Adrenal gland (tissue), 12 donors: ENCODE measurements around the gene ZNF333. TPM values are rescaled to one million over a fixed set of nuclear protein-coding genes. Genes with fewer than 3 reads are reported as not detected.

Experiments used
- DNase-seq, 7 donors: peaks; one replicate each; pipeline ENCODE4 v3.0.0-alpha.2; 2019 to 2020
- H3K27ac ChIP-seq, 5 donors: fragments of 200-600 bp; sonication (generic) in 4 of 5; 1 replicate in 3 of 5; 2 replicates in 2 of 5; pipeline versions ENCODE4 v1.5.1 to v1.8.0; 2016 to 2020; ENCODE audit warnings: mild to moderate bottlenecking in 1 of 5
- H3K27me3 ChIP-seq: fragments of 200-600 bp; 2 replicates; pipeline ENCODE4 v1.8.0; 2021
- H3K36me3 ChIP-seq, 2 donors: fragments of 200-600 bp; replicated peaks in 1 of 2; 1 replicate in 1 of 2; 2 replicates in 1 of 2; pipeline versions ENCODE4 v1.5.1 to v1.8.0; 2018 to 2022
- H3K4me1 ChIP-seq, 2 donors: fragments of 200-600 bp; replicated peaks in 1 of 2; 1 replicate in 1 of 2; 2 replicates in 1 of 2; pipeline versions ENCODE4 v1.5.1 to v1.8.0; 2018 to 2021
- H3K4me3 ChIP-seq, 4 donors: fragments of 200-600 bp; sonication (generic) in 3 of 4; one replicate each; pipeline ENCODE4 v1.5.1; 2016 to 2018
- H3K9me3 ChIP-seq, 3 donors: fragments of 200-600 bp; sonication (generic) in 1 of 3; replicated peaks in 1 of 3; 1 replicate in 2 of 3; 2 replicates in 1 of 3; pipeline versions ENCODE4 v1.5.1 to v1.8.0; 2016 to 2021
- POLR2A ChIP-seq, 2 donors: fragments of 450-650 bp; IDR thresholded peaks; one replicate each; pipeline ENCODE4 v1.6.1; 2017; ENCODE audit warnings: antibody characterized with exemption in 2 of 2, mild to moderate bottlenecking in 2 of 2, moderate library complexity in 1 of 2
- WGBS, 4 donors: extraction: QIAGEN DNeasy Blood & Tissue Kit in 2 of 4; methylation state at CpG; one replicate each; pipeline versions ENCODE4 v1.1.5 to v1.1.7; 2013 to 2017; 5-methylcytosine and 5-hydroxymethylcytosine counted together
- intact Hi-C, 2 donors: fragments of 100-400 bp; cut with DNase I; formaldehyde crosslinking; loops; one replicate each; pipeline versions ENCODE4 v1.14.1 to v1.15.0; 2022 to 2023
- polyA plus RNA-seq, 3 donors: library from polyadenylated mRNA; stranded (reverse); fragments of 200-250 nt in 2 of 3; fragments of 350-450 nt in 1 of 3; fragmentation: Illumina TruSeq in 1 of 3; extraction: RNeasy Lipid Tissue Mini Kit (QIAGEN cat#74804) in 1 of 3; gene quantifications; one replicate each; pipeline ENCODE4 v1.2.3, GENCODE V29; 2013 to 2014
- total RNA-seq, 9 donors: library from RNA; depleted of rRNA in 4 of 9; stranded (reverse); fragments of >200 nt in 4 of 9; fragments of 120-200 nt in 1 of 9; fragmentation: NEBNext Ultra II Directional in 1 of 9; extraction: Animal tissue kit (Norgen Biotek cat#: 25700) in 1 of 9; gene quantifications; one replicate each; pipeline versions ENCODE4 v1.1.0 to v1.2.4, GENCODE V29; 2013 to 2023
- TF ChIP-seq, protein P1 (sequence below), 6 experiments: fragments of 450-650 bp in 4 of 6; fragments of 200-600 bp in 2 of 6; sonication (generic) in 1 of 6; IDR thresholded peaks; 1 replicate in 5 of 6; 2 replicates in 1 of 6; pipeline versions ENCODE4 v1.5.1 to v1.8.0; 2016 to 2021; ENCODE audit warnings: antibody characterized with exemption in 6 of 6, mild to moderate bottlenecking in 2 of 6, moderate library complexity in 1 of 6
- donor health status: healthy with polysubstance abuse.
- donor health status: Bipolar disorder and iron deficiency.
- donor health status: DM: yes; HTN: yes; CAD: no.
- donor health status: DM: no; HTN: no; CAD: no.
- donor health status: DM: no; HTN: no; CAD: no.
- donor health status: DM: yes; HTN: yes; CAD: no.

The ZNF333 gene
- total and polyA plus RNA-seq, 12 donors = 8.3 to 26.1 (median 17.6) TPM

DNA sequence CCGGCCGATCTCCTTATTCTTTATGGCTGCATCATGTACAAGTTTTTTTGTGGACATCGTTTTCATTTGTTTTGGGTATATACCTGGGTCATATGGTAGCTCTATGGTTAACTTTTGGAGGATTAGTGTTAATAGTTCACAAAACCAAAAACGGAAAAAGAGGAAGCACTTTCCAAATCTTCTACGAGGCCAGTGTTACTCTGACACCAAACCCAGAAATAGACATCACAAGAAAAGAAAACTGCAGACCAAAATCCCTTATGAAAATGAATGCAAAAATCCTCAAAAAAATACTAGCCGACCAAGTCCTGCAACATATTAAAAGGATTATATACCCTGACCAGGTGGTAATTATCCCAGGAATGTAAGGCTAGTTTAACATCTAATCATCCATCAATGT, 58.8 kb downstream of the ZNF333 start:
- intact Hi-C loops = no loop called here
- DNase-seq = no peak
- no peak for TF ChIP-seq POLR2A (IDR thresholded peaks at IDR 0.05)
- TF ChIP-seq, protein P1, sequence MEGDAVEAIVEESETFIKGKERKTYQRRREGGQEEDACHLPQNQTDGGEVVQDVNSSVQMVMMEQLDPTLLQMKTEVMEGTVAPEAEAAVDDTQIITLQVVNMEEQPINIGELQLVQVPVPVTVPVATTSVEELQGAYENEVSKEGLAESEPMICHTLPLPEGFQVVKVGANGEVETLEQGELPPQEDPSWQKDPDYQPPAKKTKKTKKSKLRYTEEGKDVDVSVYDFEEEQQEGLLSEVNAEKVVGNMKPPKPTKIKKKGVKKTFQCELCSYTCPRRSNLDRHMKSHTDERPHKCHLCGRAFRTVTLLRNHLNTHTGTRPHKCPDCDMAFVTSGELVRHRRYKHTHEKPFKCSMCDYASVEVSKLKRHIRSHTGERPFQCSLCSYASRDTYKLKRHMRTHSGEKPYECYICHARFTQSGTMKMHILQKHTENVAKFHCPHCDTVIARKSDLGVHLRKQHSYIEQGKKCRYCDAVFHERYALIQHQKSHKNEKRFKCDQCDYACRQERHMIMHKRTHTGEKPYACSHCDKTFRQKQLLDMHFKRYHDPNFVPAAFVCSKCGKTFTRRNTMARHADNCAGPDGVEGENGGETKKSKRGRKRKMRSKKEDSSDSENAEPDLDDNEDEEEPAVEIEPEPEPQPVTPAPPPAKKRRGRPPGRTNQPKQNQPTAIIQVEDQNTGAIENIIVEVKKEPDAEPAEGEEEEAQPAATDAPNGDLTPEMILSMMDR (IDR thresholded peaks at IDR 0.05) = no peak
- Histone ChIP-seq H3K9me3 (no peaks in the 10 kb centered on the region), H3K4me3 (no peak overlapping the region), H3K4me1 (no peaks in the 10 kb centered on the region), H3K27me3 (no peaks in the 10 kb centered on the region), H3K36me3 (peaks cover 0 to 4% of the 10 kb centered on the region in 2 donors), H3K27ac (no peak overlapping the region)
- 70 to 79% (median 72%) methylated on average over 6 of the region's 6 CpGs for WGBS, 4 donors

- no peak for DNase-seq
- 18 to 40% (median 40%) methylated on average over 14 to 16 of the region's 16 CpGs for WGBS, 4 donors
Measured at GRCh38 chr19:14758816-14759215, 69.0 kb downstream of the ZNF333 start.

DNA sequence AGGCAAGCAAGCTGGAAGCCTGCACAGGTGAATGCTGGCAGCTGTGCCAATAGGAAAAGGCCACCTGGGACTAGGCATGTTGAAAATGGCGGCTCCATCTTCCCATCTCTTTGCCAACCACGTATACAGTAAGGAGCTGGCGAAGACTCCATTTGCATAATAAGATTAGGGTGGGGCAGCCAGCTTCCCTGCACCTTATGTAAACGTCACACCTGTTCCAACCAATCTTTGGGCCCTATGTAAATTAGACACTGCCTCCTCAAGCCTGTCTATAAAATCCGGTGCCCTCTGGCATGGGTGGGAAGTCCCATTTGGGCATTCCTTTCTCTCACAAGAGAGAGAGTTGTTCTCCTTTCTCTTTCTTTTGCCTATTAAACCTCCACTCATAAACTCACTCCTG, 71.8 kb downstream of the ZNF333 start:
- no peaks in the 10 kb centered on the region for H3K4me1 ChIP-seq
- DNase-seq = no peak
- no peaks in the 10 kb centered on the region for H3K36me3 ChIP-seq
- intact Hi-C loops = loop anchor here (10.0 kb wide), 1 partner anchor 367 kb away; no protein-coding TSS in a partner anchor
- no peaks in the 10 kb centered on the region for H3K9me3 ChIP-seq
- H3K4me3 ChIP-seq = no peak overlapping the region
- TF ChIP-seq POLR2A (IDR thresholded peaks at IDR 0.05) = no peak
- TF ChIP-seq, protein P1 (IDR thresholded peaks at IDR 0.05) = no peak
- H3K27me3 ChIP-seq = no peaks in the 10 kb centered on the region
- H3K27ac ChIP-seq = no peak overlapping the region
- 67 to 75% (median 73%) methylated on average over 5 of the region's 5 CpGs for WGBS, 4 donors

More at GRCh38 chr19:14758816-14759215, 69.0 kb downstream of the ZNF333 start:
- no peak overlapping the region for H3K4me3 ChIP-seq
- TF ChIP-seq, protein P1 (IDR thresholded peaks at IDR 0.05) = no peak
- TF ChIP-seq POLR2A (IDR thresholded peaks at IDR 0.05) = no peak
- no peaks in the 10 kb centered on the region for H3K4me1 ChIP-seq
- H3K36me3 ChIP-seq = no peaks in the 10 kb centered on the region
- intact Hi-C loops = no loop called here
- no peaks in the 10 kb centered on the region for H3K9me3 ChIP-seq
- H3K27ac ChIP-seq = no peak overlapping the region
- H3K27me3 ChIP-seq = no peaks in the 10 kb centered on the region

- no peak for DNase-seq
- Histone ChIP-seq H3K4me1 (no peaks in the 10 kb centered on the region), H3K36me3 (no peaks in the 10 kb centered on the region), H3K27me3 (no peaks in the 10 kb centered on the region), H3K9me3 (no peaks in the 10 kb centered on the region), H3K27ac (no peak overlapping the region), H3K4me3 (no peak overlapping the region)
- intact Hi-C loops = loop anchor here (10.0 kb wide), 1 partner anchor 367 kb away; no protein-coding TSS in a partner anchor
- TF ChIP-seq, protein P1 (IDR thresholded peaks at IDR 0.05) = no peak
- no peak for TF ChIP-seq POLR2A (IDR thresholded peaks at IDR 0.05)
- 84 to 91% (median 88%) methylated on average over 2 of the region's 2 CpGs for WGBS, 4 donors
Measured at GRCh38 chr19:14762111-14762510, 72.3 kb downstream of the ZNF333 start.
